Cardiac muscle cell (in vitro differentiated cells and primary cell): ENCODE data around the gene RIOK2. TPM values are rescaled to one million over a fixed set of nuclear protein-coding genes. Genes with fewer than 3 reads are reported as not detected.
A peak's percentile ranks its signal among the peaks of the same experiment; 100 is the strongest.

ENCODE experiments used
- DNase-seq, 2 donors: peaks; one replicate each; pipeline versions ENCODE4 v3.0.0 to v3.0.0-alpha.2; 2010 to 2017; ENCODE audit warnings: low read depth in 1 of 2, low spot score in 1 of 2
- H3K27ac ChIP-seq: fragments of 200-600 bp; sonication (generic); 2 replicates; pipeline ENCODE4 v1.5.1; 2016
- H3K27me3 ChIP-seq: fragments of 200-600 bp; sonication (generic); 2 replicates; pipeline ENCODE4 v1.6.0; 2016; ENCODE audit warnings: control low read depth
- H3K36me3 ChIP-seq: fragments of 200-600 bp; sonication (generic); 2 replicates; pipeline ENCODE4 v1.5.1; 2016; ENCODE audit warnings: control low read depth
- H3K4me1 ChIP-seq: fragments of 200-600 bp; sonication (generic); 2 replicates; pipeline ENCODE4 v1.8.1; 2017; ENCODE audit warnings: low read depth, mild to moderate bottlenecking, mixed run types
- H3K4me3 ChIP-seq: fragments of 200-600 bp; sonication (generic); 2 replicates; pipeline ENCODE4 v1.5.1; 2016; ENCODE audit warnings: mild to moderate bottlenecking
- H3K9me3 ChIP-seq: fragments of 200-600 bp; sonication (generic); 2 replicates; pipeline ENCODE4 v1.5.1; 2017; ENCODE audit warnings: low read depth, mild to moderate bottlenecking, control low read depth
- polyA plus RNA-seq: library from polyadenylated mRNA; unstranded; fragments of >200 nt; fragmentation: Nextera tagmentation; extraction: Ambion mirVana; gene quantifications from 2 replicates; pipeline ENCODE4 v1.2.1, GENCODE V29; 2016
- total RNA-seq: library from RNA; depleted of rRNA; stranded (reverse); fragments of >200 nt; gene quantifications from 2 replicates; pipeline ENCODE4 v1.2.3, GENCODE V29; 2016
- TF ChIP-seq, protein P1 (sequence below): IDR thresholded peaks from 2 replicates; pipeline ENCODE4 v1.5.1; 2012; ENCODE audit warnings: low read depth, mild to moderate bottlenecking, low read length

Gene RIOK2
- total and polyA plus RNA-seq, 2 experiments from 2014 or later = 23.6 to 26.4 TPM

GRCh38 chr5:97118261-97119006 is 64.6 kb downstream of the RIOK2 start:
- Histone ChIP-seq H3K27me3 (no peaks in the 10 kb centered on the region), H3K4me1 (peaks cover 56% of the 10 kb centered on the region), H3K4me3 (no peak overlapping the region), H3K27ac (peak overlapping the region; percentile 97), H3K9me3 (no peaks in the 10 kb centered on the region), H3K36me3 (peaks cover 15% of the 10 kb centered on the region)
- TF ChIP-seq, protein P1, sequence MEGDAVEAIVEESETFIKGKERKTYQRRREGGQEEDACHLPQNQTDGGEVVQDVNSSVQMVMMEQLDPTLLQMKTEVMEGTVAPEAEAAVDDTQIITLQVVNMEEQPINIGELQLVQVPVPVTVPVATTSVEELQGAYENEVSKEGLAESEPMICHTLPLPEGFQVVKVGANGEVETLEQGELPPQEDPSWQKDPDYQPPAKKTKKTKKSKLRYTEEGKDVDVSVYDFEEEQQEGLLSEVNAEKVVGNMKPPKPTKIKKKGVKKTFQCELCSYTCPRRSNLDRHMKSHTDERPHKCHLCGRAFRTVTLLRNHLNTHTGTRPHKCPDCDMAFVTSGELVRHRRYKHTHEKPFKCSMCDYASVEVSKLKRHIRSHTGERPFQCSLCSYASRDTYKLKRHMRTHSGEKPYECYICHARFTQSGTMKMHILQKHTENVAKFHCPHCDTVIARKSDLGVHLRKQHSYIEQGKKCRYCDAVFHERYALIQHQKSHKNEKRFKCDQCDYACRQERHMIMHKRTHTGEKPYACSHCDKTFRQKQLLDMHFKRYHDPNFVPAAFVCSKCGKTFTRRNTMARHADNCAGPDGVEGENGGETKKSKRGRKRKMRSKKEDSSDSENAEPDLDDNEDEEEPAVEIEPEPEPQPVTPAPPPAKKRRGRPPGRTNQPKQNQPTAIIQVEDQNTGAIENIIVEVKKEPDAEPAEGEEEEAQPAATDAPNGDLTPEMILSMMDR = no peak
- DNase-seq = no peak

DNA sequence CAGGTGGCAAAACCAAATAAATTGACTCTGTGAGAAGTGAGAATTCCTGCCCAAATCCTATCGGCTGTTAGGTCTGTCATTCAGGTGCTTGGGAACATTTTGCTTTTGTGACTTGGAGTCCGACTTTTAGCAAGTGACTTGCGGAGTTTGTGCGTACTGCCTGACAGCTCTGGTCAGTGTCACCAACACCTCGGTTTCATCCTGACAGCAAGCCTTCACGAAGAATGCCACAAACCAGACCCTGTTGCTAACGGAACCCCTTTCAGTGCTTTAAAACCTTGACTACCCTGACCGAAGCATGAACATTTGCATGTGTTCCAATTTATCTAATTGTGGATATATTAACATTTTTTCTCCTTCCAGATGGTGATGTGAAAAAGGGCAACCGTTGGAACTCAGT is 67.1 kb downstream of the RIOK2 start:
- TF ChIP-seq, protein P1 = no peak
- peak overlapping the region; percentile 97 for H3K27ac ChIP-seq
- no peaks in the 10 kb centered on the region for H3K9me3 ChIP-seq
- DNase-seq = peak in 1 of 2 donors; percentile 95
- H3K36me3 ChIP-seq = peaks cover 6% of the 10 kb centered on the region
- peaks cover 76% of the 10 kb centered on the region for H3K4me1 ChIP-seq
- H3K27me3 ChIP-seq = no peaks in the 10 kb centered on the region
- no peak overlapping the region for H3K4me3 ChIP-seq

- H3K9me3 ChIP-seq = no peaks in the 10 kb centered on the region
Observed at GRCh38 chr5:97112230-97112629, 70.8 kb downstream of the RIOK2 start.

DNA sequence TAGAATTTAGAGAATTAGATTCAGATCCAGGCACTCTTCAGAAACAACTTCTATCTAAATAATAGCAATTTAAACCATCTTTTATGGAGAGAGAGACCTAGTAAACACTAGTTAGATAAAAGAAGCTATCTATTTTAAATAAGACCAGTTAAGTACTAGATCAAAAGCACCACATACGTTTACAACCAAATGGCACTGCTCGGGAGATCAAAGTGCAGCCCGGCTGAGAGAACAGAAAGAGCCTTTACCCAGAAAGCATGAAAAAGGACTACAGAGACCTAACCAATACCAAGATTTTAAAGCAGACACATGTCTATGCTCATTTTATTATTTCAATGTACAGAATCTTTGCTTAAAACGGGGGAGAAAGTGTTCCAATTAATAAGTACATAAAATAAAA is 71.4 kb downstream of the RIOK2 start:
- Histone ChIP-seq H3K4me1 (peaks cover 67% of the 10 kb centered on the region), H3K4me3 (no peak overlapping the region), H3K27ac (peak overlapping the region; percentile 87), H3K9me3 (no peaks in the 10 kb centered on the region), H3K36me3 (no peaks in the 10 kb centered on the region), H3K27me3 (no peaks in the 10 kb centered on the region)
- TF ChIP-seq, protein P1 = no peak
- DNase-seq = no peak

More at GRCh38 chr5:97112230-97112629, 70.8 kb downstream of the RIOK2 start:
- TF ChIP-seq, protein P1 = no peak
- no peaks in the 10 kb centered on the region for H3K36me3 ChIP-seq
- H3K27me3 ChIP-seq = no peaks in the 10 kb centered on the region
- no peak for DNase-seq
- H3K27ac ChIP-seq = peak overlapping the region; percentile 87
- no peak overlapping the region for H3K4me3 ChIP-seq
- peaks cover 67% of the 10 kb centered on the region for H3K4me1 ChIP-seq

DNA sequence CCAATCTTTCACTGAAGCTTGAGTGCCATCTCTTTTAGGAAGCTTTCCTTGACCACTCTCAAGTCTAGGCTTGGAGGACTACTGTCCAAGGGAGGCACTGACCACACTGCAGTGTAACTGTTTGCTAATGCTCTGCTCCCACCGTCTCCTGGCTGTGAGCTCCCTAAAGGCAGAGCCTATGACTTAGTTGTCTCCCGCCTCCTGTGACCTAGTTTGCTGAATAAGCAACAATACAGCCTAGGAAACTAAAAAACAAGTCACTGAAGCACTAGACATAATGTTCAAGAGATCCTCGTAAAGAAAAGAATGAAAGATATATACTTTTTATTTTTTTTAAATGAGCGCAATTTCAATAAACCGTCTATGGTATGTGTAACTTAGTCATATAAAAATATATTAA is 72.0 kb downstream of the RIOK2 start:
- H3K9me3 ChIP-seq = no peaks in the 10 kb centered on the region
- peaks cover 67% of the 10 kb centered on the region for H3K4me1 ChIP-seq
- peak overlapping the region; percentile 87 for H3K27ac ChIP-seq
- no peaks in the 10 kb centered on the region for H3K27me3 ChIP-seq
- no peaks in the 10 kb centered on the region for H3K36me3 ChIP-seq
- no peak overlapping the region for H3K4me3 ChIP-seq
- DNase-seq = no peak
- TF ChIP-seq, protein P1 = no peak

Other genes starting within 250 kb of the RIOK2 start
- 22.7 and 41.0 TPM in 2 replicates for gene LNPEP, start 247.2 kb downstream of the RIOK2 start, total RNA-seq
- 11.2 and 17.6 TPM in 2 replicates for gene LNPEP, start 247.2 kb downstream of the RIOK2 start, polyA plus RNA-seq
- gene LIX1, start 40.6 kb downstream of the RIOK2 start, total RNA-seq = 68.1 and 108 TPM in 2 replicates
- 80.1 and 96.0 TPM in 2 replicates for gene LIX1, start 40.6 kb downstream of the RIOK2 start, polyA plus RNA-seq